Stimulated activated naive CD4-positive, alpha-beta T cell treated with Interleukin-2 at 50 U/mL for 16 hours (primary cell): ENCODE data around the gene TNS1.
A peak's percentile ranks its signal among the peaks of the same experiment; 100 is the strongest.

ENCODE experiments used
- DNase-seq: peaks from one replicate; lab custom pipeline; 2025; lab: John Stamatoyannopoulos, UW

The TNS1 gene

GRCh38 chr2:218015586-218016521, 13.1 kb upstream of the TNS1 start:
- no peak for DNase-seq

- DNase-seq, result no peak
Measured at GRCh38 chr2:218014706-218015585, 12.2 kb upstream of the TNS1 start.

- DNase-seq, result no peak
Measured at GRCh38 chr2:218013289-218013688, 10.5 kb upstream of the TNS1 start.

GRCh38 chr2:218012284-218012683, 9.5 kb upstream of the TNS1 start:
- DNase-seq, result no peak

GRCh38 chr2:218011653-218012040, 8.9 kb upstream of the TNS1 start:
- no peak for DNase-seq

- DNase-seq, result no peak
Measured at GRCh38 chr2:218010984-218011652, 8.3 kb upstream of the TNS1 start.

GRCh38 chr2:218010140-218010983, 7.6 kb upstream of the TNS1 start:
- peak; percentile 11 for DNase-seq

- DNase-seq, result no peak
Measured at GRCh38 chr2:218009765-218010139, 7.0 kb upstream of the TNS1 start.

- DNase-seq, result no peak
Measured at GRCh38 chr2:218009231-218009630, 6.4 kb upstream of the TNS1 start.

GRCh38 chr2:218008060-218009040, 5.6 kb upstream of the TNS1 start:
- no peak for DNase-seq

- no peak for DNase-seq
Measured at GRCh38 chr2:218006741-218007140, 3.9 kb upstream of the TNS1 start.

GRCh38 chr2:218005486-218005885, 2.7 kb upstream of the TNS1 start:
- DNase-seq, result no peak

- DNase-seq, result no peak
Measured at GRCh38 chr2:218005028-218005427, 2.2 kb upstream of the TNS1 start.

- DNase-seq, result no peak
Measured at GRCh38 chr2:218003981-218004419, 1.2 kb upstream of the TNS1 start.

GRCh38 chr2:218003281-218003944, 618 bp upstream of the TNS1 start:
- DNase-seq, result no peak

GRCh38 chr2:218002143-218002844, 501 bp downstream of the TNS1 start:
- DNase-seq, result no peak

- DNase-seq, result no peak
Measured at GRCh38 chr2:218001629-218002028, 1.2 kb downstream of the TNS1 start.

GRCh38 chr2:218000136-218000535, 2.7 kb downstream of the TNS1 start:
- no peak for DNase-seq

GRCh38 chr2:217999595-217999959, 3.2 kb downstream of the TNS1 start:
- DNase-seq, result no peak
